DND-41 (cell line): ENCODE measurements around the gene TRANK1.

Experiments
- ATAC-seq: fragments of 200-7000 bp; cut with Tn5 transposase; 3 replicates; pipeline ENCODE4 v1.9.1; 2021; ENCODE audit warnings: low read depth; ENCODE audit not compliant: insufficient read depth
- DNase-seq: peaks from one replicate; pipeline ENCODE4 v3.0.0-alpha.2; 2020
- H2AFZ ChIP-seq: 2 replicates; pipeline ENCODE4 v1.6.0; 2012; ENCODE audit warnings: low read depth, low read length
- H3K27ac ChIP-seq: 2 replicates; pipeline ENCODE4 v1.5.1; 2012; ENCODE audit warnings: low read length, inconsistent platforms
- H3K27me3 ChIP-seq: fragments of 200-600 bp; sonication (generic); 2 replicates; pipeline ENCODE4 v1.6.0; 2012; ENCODE audit warnings: low read length, mild to moderate bottlenecking, inconsistent platforms; ENCODE audit not compliant: insufficient read depth, poor library complexity
- H3K36me3 ChIP-seq: 2 replicates; pipeline ENCODE4 v1.5.1; 2012; ENCODE audit warnings: low read length, inconsistent platforms; ENCODE audit not compliant: insufficient read depth
- H3K4me1 ChIP-seq: 2 replicates; pipeline ENCODE4 v1.5.1; 2012; ENCODE audit warnings: mild to moderate bottlenecking, low read length; ENCODE audit not compliant: insufficient read depth
- H3K4me2 ChIP-seq: 2 replicates; pipeline ENCODE4 v1.6.0; 2012; ENCODE audit warnings: mild to moderate bottlenecking, moderate library complexity, low read length, inconsistent platforms; ENCODE audit not compliant: insufficient read depth
- H3K4me3 ChIP-seq, 2 experiments: fragments of 200-600 bp in 1 of 2; shearing (Covaris generic) in 1 of 2; 2 replicates each; pipeline ENCODE4 v1.5.1; 2012 to 2016; ENCODE audit warnings: inconsistent platforms in 2 of 2, low read length in 2 of 2, mild to moderate bottlenecking in 2 of 2, low read depth in 1 of 2, moderate library complexity in 1 of 2
- H3K79me2 ChIP-seq: 2 replicates; pipeline ENCODE4 v1.6.0; 2012; ENCODE audit warnings: low read length, inconsistent platforms; ENCODE audit not compliant: insufficient read depth
- H3K9ac ChIP-seq: 2 replicates; pipeline ENCODE4 v1.6.0; 2012; ENCODE audit warnings: low read depth, mild to moderate bottlenecking, inconsistent platforms, low read length, moderate library complexity
- H3K9me3 ChIP-seq: 2 replicates; pipeline ENCODE4 v1.5.1; 2012; ENCODE audit warnings: low read length, moderate library complexity, mild to moderate bottlenecking, inconsistent platforms; ENCODE audit not compliant: insufficient read depth, severe bottlenecking
- H4K20me1 ChIP-seq: 2 replicates; pipeline ENCODE4 v1.6.0; 2012; ENCODE audit warnings: low read length; ENCODE audit not compliant: insufficient read depth
- CTCF ChIP-seq: IDR thresholded peaks from 2 replicates; pipeline ENCODE4 v1.5.1; 2012; ENCODE audit warnings: borderline replicate concordance, low read length, moderate library complexity, mild to moderate bottlenecking; ENCODE audit not compliant: poor library complexity, severe bottlenecking; ENCODE audit errors: extremely low read depth
- EZH2 ChIP-seq: IDR thresholded peaks from 3 replicates; pipeline ENCODE4 v1.6.1; 2012; ENCODE audit warnings: borderline replicate concordance, low read depth, mild to moderate bottlenecking, moderate library complexity, low read length, inconsistent platforms; ENCODE audit not compliant: severe bottlenecking

The TRANK1 gene

GRCh38 chr3:36909181-36909580, 35.7 kb downstream of the TRANK1 start:
- H3K9me3 ChIP-seq: no peaks in the 10 kb centered on the region
- TF ChIP-seq EZH2 (no peak), CTCF (no peak)
- H3K27me3 ChIP-seq: no peaks in the 10 kb centered on the region
- peak overlapping the region; percentile 65 for H3K9ac ChIP-seq
- ATAC-seq (no peak), DNase-seq (no peak)
- peak overlapping the region; percentile 92 for H3K27ac ChIP-seq
- peaks cover 78% of the 10 kb centered on the region for H3K4me1 ChIP-seq
- H2AFZ ChIP-seq: peak overlapping the region; percentile 81
- H3K36me3 ChIP-seq: peaks cover 4% of the 10 kb centered on the region; the same call in 1 of the 2 replicates
- H3K4me3 ChIP-seq: peak overlapping the region in 1 of 2 experiments; percentile 72; a peak in 1 of 4 replicates
- no peaks in the 10 kb centered on the region for H4K20me1 ChIP-seq
- peaks cover 22% of the 10 kb centered on the region for H3K79me2 ChIP-seq
- peak overlapping the region; percentile 64 for H3K4me2 ChIP-seq

GRCh38 chr3:36908647-36909180, 36.1 kb downstream of the TRANK1 start:
- Histone ChIP-seq H4K20me1 (no peaks in the 10 kb centered on the region), H3K9ac (peak overlapping the region; percentile 65), H3K27me3 (no peaks in the 10 kb centered on the region), H3K27ac (peak overlapping the region; percentile 92), H3K4me1 (peaks cover 77% of the 10 kb centered on the region), H2AFZ (peak overlapping the region; percentile 81), H3K4me2 (peak overlapping the region; percentile 64), H3K4me3 (peak overlapping the region; percentile 60 to 72; a peak in 3 of 4 replicates), H3K36me3 (peaks cover 4% of the 10 kb centered on the region; the same call in 1 of the 2 replicates), H3K79me2 (peaks cover 22% of the 10 kb centered on the region), H3K9me3 (no peaks in the 10 kb centered on the region)
- TF ChIP-seq EZH2: no peak
- TF ChIP-seq CTCF: no peak
- ATAC-seq (no peak), DNase-seq (no peak)

DNA sequence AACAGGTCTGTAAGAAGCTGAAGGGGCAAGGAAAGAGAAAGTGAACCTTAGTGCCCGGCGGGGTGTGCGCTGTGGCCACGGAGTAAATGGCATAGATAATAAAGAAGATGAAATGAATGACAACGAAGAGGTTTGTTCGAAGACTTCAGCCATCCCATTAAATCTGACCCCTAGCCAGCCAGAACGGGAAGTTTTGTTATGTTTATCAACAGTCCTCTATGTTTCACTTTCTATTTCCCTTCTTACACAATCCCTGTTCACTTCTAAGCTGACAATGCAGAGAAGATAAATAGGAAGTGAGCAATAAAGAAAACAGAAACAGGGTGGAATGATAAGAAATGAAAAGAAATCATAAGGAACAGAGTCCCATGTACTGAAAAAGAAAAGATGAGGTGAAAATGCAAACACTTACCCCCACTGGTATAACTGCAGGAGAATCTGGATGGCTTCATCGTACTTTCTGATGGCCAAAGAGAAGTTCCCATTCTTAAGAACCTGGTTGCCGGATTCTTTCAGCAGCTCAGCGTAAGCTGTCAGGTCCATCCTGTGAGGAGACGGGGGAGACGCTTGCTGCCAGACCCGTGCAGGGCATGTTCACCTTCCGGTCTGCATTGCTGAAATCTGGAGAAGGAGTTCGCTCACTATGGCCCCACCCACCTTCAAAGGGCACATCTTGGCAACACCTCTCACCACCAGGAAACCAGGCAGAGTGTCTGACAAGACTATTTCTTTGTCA, 36.8 kb downstream of the TRANK1 start:
- TF ChIP-seq EZH2 (no peak), CTCF (no peak)
- peak overlapping the region; percentile 92 for H3K27ac ChIP-seq
- H3K4me2 ChIP-seq: peak overlapping the region; percentile 64
- peak overlapping the region; percentile 65 for H3K9ac ChIP-seq
- H3K27me3 ChIP-seq: no peaks in the 10 kb centered on the region
- peaks cover 4% of the 10 kb centered on the region for H3K36me3 ChIP-seq
- H2AFZ ChIP-seq: peak overlapping the region; percentile 81
- H3K9me3 ChIP-seq: no peaks in the 10 kb centered on the region
- DNase-seq (peak; percentile 80), ATAC-seq (peak; percentile 67)
- no peaks in the 10 kb centered on the region for H4K20me1 ChIP-seq
- peaks cover 23% of the 10 kb centered on the region for H3K79me2 ChIP-seq
- H3K4me3 ChIP-seq: peak overlapping the region; percentile 60 to 72
- H3K4me1 ChIP-seq: peaks cover 77% of the 10 kb centered on the region
